Endodermal cell (in vitro differentiated cells): ENCODE data around the gene NTRK2. TPM values are rescaled to one million over a fixed set of nuclear protein-coding genes. Genes with fewer than 3 reads are reported as not detected.

Source experiments
- DNase-seq: peaks from one replicate; pipeline ENCODE4 v3.0.0-alpha.2; 2017
- H3K27ac ChIP-seq: 2 replicates; pipeline ENCODE4 v1.5.1; 2013; ENCODE audit warnings: mild to moderate bottlenecking, low read depth, low read length, moderate library complexity
- H3K27me3 ChIP-seq: 2 replicates; pipeline ENCODE4 v1.6.1; 2013; ENCODE audit warnings: mild to moderate bottlenecking, low read length, moderate library complexity; ENCODE audit not compliant: insufficient read depth, control insufficient read depth, poor library complexity, severe bottlenecking
- H3K36me3 ChIP-seq: 2 replicates; pipeline ENCODE4 v1.7.0; 2013; ENCODE audit warnings: mild to moderate bottlenecking, low read length, moderate library complexity; ENCODE audit not compliant: control insufficient read depth, insufficient read depth
- H3K4me1 ChIP-seq: one replicate; pipeline ENCODE4 v1.7.0; 2013; ENCODE audit warnings: low read length; ENCODE audit not compliant: control insufficient read depth, insufficient read depth
- H3K4me3 ChIP-seq: 2 replicates; pipeline ENCODE4 v1.5.1; 2013; ENCODE audit warnings: mild to moderate bottlenecking, low read length, moderate library complexity
- H3K9ac ChIP-seq: 2 replicates; pipeline ENCODE4 v1.6.1; 2013; ENCODE audit warnings: mild to moderate bottlenecking, low read length, moderate library complexity; ENCODE audit not compliant: poor library complexity, severe bottlenecking; ENCODE audit errors: extremely low read depth
- H3K9me3 ChIP-seq: 2 replicates; pipeline ENCODE4 v1.6.1; 2013; ENCODE audit warnings: mild to moderate bottlenecking, low read length, moderate library complexity; ENCODE audit not compliant: control insufficient read depth
- H3K27ac Mint-ChIP-seq: 2 replicates; pipeline ENCODE4 v1.8.0; 2020; ENCODE audit warnings: mixed read lengths
- H3K27me3 Mint-ChIP-seq: 2 replicates; pipeline ENCODE4 v1.8.0; 2021; ENCODE audit warnings: mild to moderate bottlenecking, mixed read lengths; ENCODE audit not compliant: insufficient read depth
- H3K36me3 Mint-ChIP-seq: 2 replicates; pipeline ENCODE4 v1.8.0; 2020; ENCODE audit warnings: low read depth, mixed read lengths
- H3K4me1 Mint-ChIP-seq: 2 replicates; pipeline ENCODE4 v1.8.0; 2020; ENCODE audit warnings: mixed read lengths
- H3K4me3 Mint-ChIP-seq: 2 replicates; pipeline ENCODE4 v1.8.0; 2020; ENCODE audit warnings: mild to moderate bottlenecking, moderate library complexity, mixed read lengths
- H3K9me3 Mint-ChIP-seq: 2 replicates; pipeline ENCODE4 v1.8.0; 2020; ENCODE audit warnings: mild to moderate bottlenecking, mixed read lengths
- WGBS, 2 experiments: methylation state at CpG; one replicate each; pipeline versions ENCODE4 v1.1.5 to v1.1.7; 2013; ENCODE audit warnings: missing lambda C conversion rate in 2 of 2, mixed read lengths in 1 of 2; ENCODE audit not compliant: insufficient coverage in 1 of 2, insufficient read length in 1 of 2; 5-methylcytosine and 5-hydroxymethylcytosine counted together
- total RNA-seq, 2 donors: library from RNA; stranded (reverse); fragmentation: NEBNext Ultra II Directional in 1 of 2; extraction: Animal tissue kit (Norgen Biotek cat#: 25700) in 1 of 2; gene quantifications; 2 replicates in 1 of 2; 3 replicates in 1 of 2; pipeline ENCODE4 v1.2.1, GENCODE V29; 2021
- TF ChIP-seq, protein P1 (sequence below): fragments of 200-600 bp; sonication (generic); conservative IDR thresholded peaks from 2 replicates; pipeline ENCODE4 v1.5.0; 2021; ENCODE audit warnings: antibody characterized with exemption, mild to moderate bottlenecking

The NTRK2 gene
- total RNA-seq, 2 donors from 2014 or later: 0.09 to 0.18 TPM

DNA sequence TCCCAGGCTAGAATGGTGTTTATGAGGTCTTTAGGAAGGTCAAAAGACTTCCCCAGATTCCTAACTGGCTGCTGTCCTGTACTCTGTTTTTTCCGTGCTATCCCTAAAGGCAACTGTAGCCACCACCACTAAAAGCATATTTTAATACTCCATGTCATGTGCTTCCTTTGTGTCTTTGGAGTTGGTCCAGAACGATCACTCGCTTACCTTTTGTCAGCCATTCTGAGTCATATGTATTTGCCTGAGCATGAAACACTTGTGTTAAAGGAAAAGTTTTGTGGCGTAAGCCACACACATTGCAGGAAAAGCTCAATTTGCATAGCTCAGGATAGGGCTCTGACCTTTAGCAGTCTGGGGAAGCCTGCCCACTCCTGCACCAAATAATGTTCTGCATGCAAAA, 299.6 kb downstream of the NTRK2 start:
- H3K27ac Mint-ChIP-seq: no peak overlapping the region
- Histone ChIP-seq H3K27me3 (no peaks in the 10 kb centered on the region), H3K9me3 (no peaks in the 10 kb centered on the region), H3K27ac (no peak overlapping the region), H3K4me3 (no peak overlapping the region), H3K9ac (no peak overlapping the region), H3K4me1 (no peaks in the 10 kb centered on the region), H3K36me3 (no peaks in the 10 kb centered on the region)
- peaks cover 29% of the 10 kb centered on the region for H3K27me3 Mint-ChIP-seq
- H3K36me3 Mint-ChIP-seq: no peaks in the 10 kb centered on the region
- TF ChIP-seq, protein P1, sequence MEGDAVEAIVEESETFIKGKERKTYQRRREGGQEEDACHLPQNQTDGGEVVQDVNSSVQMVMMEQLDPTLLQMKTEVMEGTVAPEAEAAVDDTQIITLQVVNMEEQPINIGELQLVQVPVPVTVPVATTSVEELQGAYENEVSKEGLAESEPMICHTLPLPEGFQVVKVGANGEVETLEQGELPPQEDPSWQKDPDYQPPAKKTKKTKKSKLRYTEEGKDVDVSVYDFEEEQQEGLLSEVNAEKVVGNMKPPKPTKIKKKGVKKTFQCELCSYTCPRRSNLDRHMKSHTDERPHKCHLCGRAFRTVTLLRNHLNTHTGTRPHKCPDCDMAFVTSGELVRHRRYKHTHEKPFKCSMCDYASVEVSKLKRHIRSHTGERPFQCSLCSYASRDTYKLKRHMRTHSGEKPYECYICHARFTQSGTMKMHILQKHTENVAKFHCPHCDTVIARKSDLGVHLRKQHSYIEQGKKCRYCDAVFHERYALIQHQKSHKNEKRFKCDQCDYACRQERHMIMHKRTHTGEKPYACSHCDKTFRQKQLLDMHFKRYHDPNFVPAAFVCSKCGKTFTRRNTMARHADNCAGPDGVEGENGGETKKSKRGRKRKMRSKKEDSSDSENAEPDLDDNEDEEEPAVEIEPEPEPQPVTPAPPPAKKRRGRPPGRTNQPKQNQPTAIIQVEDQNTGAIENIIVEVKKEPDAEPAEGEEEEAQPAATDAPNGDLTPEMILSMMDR: no peak
- H3K4me1 Mint-ChIP-seq: no peaks in the 10 kb centered on the region
- 88 to 100% methylated on average over 3 to 4 of the region's 4 CpGs for WGBS, 2 experiments
- DNase-seq: no peak
- H3K4me3 Mint-ChIP-seq: no peak overlapping the region
- H3K9me3 Mint-ChIP-seq: no peaks in the 10 kb centered on the region

DNA sequence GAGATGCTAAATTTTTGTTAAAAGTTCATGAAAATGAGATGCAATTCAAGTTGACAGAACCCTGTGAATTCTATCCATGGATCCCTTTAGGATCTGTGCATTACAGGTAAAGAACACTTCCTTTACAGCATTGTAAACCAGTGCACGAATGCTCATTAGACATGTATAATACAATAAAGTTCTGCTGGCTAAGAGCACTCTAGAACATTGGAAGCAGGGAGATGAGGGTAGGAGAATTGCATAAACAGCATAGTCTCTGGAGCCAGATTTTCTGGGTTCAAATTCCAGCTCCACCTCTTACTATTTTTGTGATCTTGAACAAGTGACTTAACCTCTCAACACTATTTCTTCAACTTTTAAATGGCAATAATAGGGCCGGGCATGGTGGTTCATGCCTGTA, 300.2 kb downstream of the NTRK2 start:
- WGBS, 2 experiments: 80 to 100% methylated on average over 1 to 2 of the region's 2 CpGs
- no peaks in the 10 kb centered on the region for H3K36me3 ChIP-seq
- H3K9ac ChIP-seq: no peak overlapping the region
- H3K27me3 ChIP-seq: no peaks in the 10 kb centered on the region
- peaks cover 28% of the 10 kb centered on the region for H3K27me3 Mint-ChIP-seq
- TF ChIP-seq, protein P1: no peak
- no peaks in the 10 kb centered on the region for H3K9me3 ChIP-seq
- DNase-seq: no peak
- H3K9me3 Mint-ChIP-seq: no peaks in the 10 kb centered on the region
- H3K4me3 Mint-ChIP-seq: no peak overlapping the region
- no peak overlapping the region for H3K27ac ChIP-seq
- H3K4me1 Mint-ChIP-seq: no peaks in the 10 kb centered on the region
- H3K27ac Mint-ChIP-seq: no peak overlapping the region
- no peaks in the 10 kb centered on the region for H3K36me3 Mint-ChIP-seq
- H3K4me1 ChIP-seq: no peaks in the 10 kb centered on the region
- no peak overlapping the region for H3K4me3 ChIP-seq

DNA sequence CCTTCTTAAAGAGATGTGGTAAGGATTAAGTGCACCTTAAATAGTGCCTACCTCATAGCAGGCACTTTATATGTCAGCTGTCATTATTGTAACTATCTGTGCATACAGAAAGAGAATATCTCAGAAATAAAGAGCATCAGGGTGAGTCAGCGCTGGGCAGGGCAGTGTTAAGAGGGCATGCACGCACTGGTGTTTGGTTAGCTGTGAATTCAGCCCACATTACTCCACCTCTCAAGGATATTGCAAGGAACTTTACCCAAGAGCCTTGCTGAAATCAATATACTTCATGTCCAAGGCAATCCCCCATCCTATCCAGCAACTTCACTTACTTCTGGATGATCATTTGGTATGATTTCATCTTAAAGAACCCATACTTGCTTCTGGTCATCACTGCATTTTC, 300.9 kb downstream of the NTRK2 start:
- H3K27me3 ChIP-seq: no peaks in the 10 kb centered on the region
- no peaks in the 10 kb centered on the region for H3K36me3 ChIP-seq
- TF ChIP-seq, protein P1: no peak
- H3K4me1 ChIP-seq: no peaks in the 10 kb centered on the region
- Mint-ChIP-seq H3K9me3 (no peaks in the 10 kb centered on the region), H3K4me3 (no peak overlapping the region), H3K36me3 (no peaks in the 10 kb centered on the region), H3K4me1 (no peaks in the 10 kb centered on the region), H3K27me3 (peaks cover 33% of the 10 kb centered on the region), H3K27ac (no peak overlapping the region)
- H3K9ac ChIP-seq: no peak overlapping the region
- no peak for DNase-seq
- H3K9me3 ChIP-seq: no peaks in the 10 kb centered on the region
- H3K27ac ChIP-seq: no peak overlapping the region
- 66% methylated on average over 2 of the region's 2 CpGs; no CpG with 5 or more reads in 1 of the 2 experiments for WGBS, 2 experiments
- no peak overlapping the region for H3K4me3 ChIP-seq
